Naive thymus-derived CD4-positive, alpha-beta T cell (primary cell): ENCODE data around the gene ANKRD44. TPM values are rescaled to one million over a fixed set of nuclear protein-coding genes. Genes with fewer than 3 reads are reported as not detected.

Experiments
- ATAC-seq: fragments of 150-1000 bp; cut with Tn5 transposase; 2 replicates; pipeline ENCODE4 v1.10.0; 2021; ENCODE audit warnings: mild to moderate bottlenecking, moderate library complexity
- CTCF ChIA-PET: fragments of 350-600 bp; sonication (Branson Sonifier 250); formaldehyde crosslinking; loops from one replicate; lab custom pipeline; 2021; ENCODE audit warnings: antibody characterized with exemption; lab: Charles Lee
- POLR2A ChIA-PET: fragments of 350-600 bp; sonication (Branson Sonifier 250); formaldehyde crosslinking; loops from one replicate; lab custom pipeline; 2021; ENCODE audit warnings: antibody characterized with exemption, inconsistent platforms; lab: Charles Lee
- DNase-seq, 9 donors: peaks; one replicate each; pipeline versions ENCODE4 v3.0.0 to v3.0.0-alpha.2; 2020 to 2022; ENCODE audit warnings: mixed read lengths in 1 of 9
- H3K27ac ChIP-seq: one replicate; pipeline ENCODE4 v1.7.0; 2013; ENCODE audit warnings: mild to moderate bottlenecking, low read depth, low read length, moderate library complexity
- H3K27me3 ChIP-seq, 2 donors: one replicate each; pipeline ENCODE4 v1.7.0; 2013; ENCODE audit warnings: low read length in 2 of 2, mild to moderate bottlenecking in 2 of 2, moderate library complexity in 2 of 2; ENCODE audit not compliant: control insufficient read depth in 2 of 2, insufficient read depth in 2 of 2
- H3K36me3 ChIP-seq, 3 experiments: 1 replicate in 2 of 3; 2 replicates in 1 of 3; pipeline ENCODE4 v1.7.0; 2013; ENCODE audit warnings: low read length in 3 of 3, mild to moderate bottlenecking in 3 of 3, moderate library complexity in 1 of 3; ENCODE audit not compliant: insufficient read depth in 3 of 3, control insufficient read depth in 2 of 3
- H3K4me1 ChIP-seq, 2 donors: one replicate each; pipeline ENCODE4 v1.7.0; 2013; ENCODE audit warnings: low read length in 2 of 2, mild to moderate bottlenecking in 2 of 2, moderate library complexity in 1 of 2; ENCODE audit not compliant: control insufficient read depth in 2 of 2, insufficient read depth in 2 of 2
- H3K4me3 ChIP-seq: 2 replicates; pipeline ENCODE4 v1.7.0; 2013; ENCODE audit warnings: mild to moderate bottlenecking, low read length
- H3K9me3 ChIP-seq, 3 experiments: 1 replicate in 2 of 3; 2 replicates in 1 of 3; pipeline ENCODE4 v1.7.0; 2013; ENCODE audit warnings: low read length in 3 of 3; ENCODE audit not compliant: control insufficient read depth in 2 of 3
- H3K27ac Mint-ChIP-seq, 9 donors: one replicate each; pipeline ENCODE4 v1.8.0; 2020 to 2022; ENCODE audit warnings: mixed read lengths in 9 of 9, mild to moderate bottlenecking in 8 of 9, moderate library complexity in 5 of 9, inconsistent platforms in 2 of 9
- H3K27me3 Mint-ChIP-seq, 5 donors: one replicate each; pipeline ENCODE4 v1.8.0; 2021 to 2022; ENCODE audit warnings: mixed read lengths in 5 of 5, mild to moderate bottlenecking in 1 of 5
- H3K36me3 Mint-ChIP-seq, 5 donors: one replicate each; pipeline ENCODE4 v1.8.0; 2020 to 2022; ENCODE audit warnings: mixed read lengths in 5 of 5, mild to moderate bottlenecking in 3 of 5, inconsistent platforms in 1 of 5
- H3K4me1 Mint-ChIP-seq, 7 donors: one replicate each; pipeline ENCODE4 v1.8.0; 2020 to 2022; ENCODE audit warnings: mixed read lengths in 7 of 7, mild to moderate bottlenecking in 3 of 7, inconsistent platforms in 1 of 7
- H3K4me3 Mint-ChIP-seq, 10 donors: one replicate each; pipeline ENCODE4 v1.8.0; 2020 to 2022; ENCODE audit warnings: mild to moderate bottlenecking in 10 of 10, mixed read lengths in 10 of 10, moderate library complexity in 6 of 10, inconsistent platforms in 2 of 10
- H3K9me3 Mint-ChIP-seq, 11 donors: one replicate each; pipeline ENCODE4 v1.8.0; 2020 to 2022; ENCODE audit warnings: mixed read lengths in 11 of 11, mild to moderate bottlenecking in 4 of 11, inconsistent platforms in 1 of 11, moderate library complexity in 1 of 11
- intact Hi-C, 2 donors: fragments of 100-400 bp; cut with micrococcal nuclease; formaldehyde crosslinking; loops; one replicate each; pipeline ENCODE4 v1.15.1; 2023
- polyA plus RNA-seq, 2 donors: library from polyadenylated mRNA; unstranded; fragments of 300-500 nt; fragmentation: Illumina TruSeq; gene quantifications; one replicate each; pipeline ENCODE4 v1.2.3, GENCODE V29; 2021
- total RNA-seq, 6 experiments: library from RNA in 5 of 6; stranded (reverse) in 5 of 6; gene quantifications; 1 replicate in 5 of 6; 2 replicates in 1 of 6; pipeline ENCODE4 v1.2.3 and lab custom pipeline; 2021 to 2026

ANKRD44 gene
- total and polyA plus RNA-seq, 7 experiments from 2014 or later: 88.6 to 296 (median 235) TPM

DNA sequence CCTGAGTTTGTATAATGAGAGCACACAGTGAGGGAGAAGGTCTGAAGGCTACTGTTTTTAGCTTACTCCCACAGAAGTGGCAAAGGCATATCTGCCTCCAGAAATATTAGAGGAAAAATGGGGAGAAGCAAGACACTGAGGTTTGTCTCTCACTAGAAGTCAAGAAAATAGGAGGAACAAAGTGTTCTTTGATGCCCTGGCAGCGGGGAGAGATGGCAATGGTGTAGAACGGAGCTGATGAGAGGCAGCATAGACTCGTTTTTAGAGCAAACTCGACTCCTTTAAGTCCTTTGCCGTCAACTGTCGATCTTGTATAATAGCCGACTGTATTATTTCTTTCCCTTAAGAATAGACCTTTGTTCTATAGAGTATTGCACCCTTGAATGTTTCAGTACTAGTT lies 73.8 kb downstream of the ANKRD44 start:
- intact Hi-C loops: loop anchor here (1.0 to 2.0 kb wide), 6 partner anchors 8 to 46 kb away; no protein-coding TSS in a partner anchor

GRCh38 chr2:197236159-197236558 lies 74.4 kb downstream of the ANKRD44 start:
- Histone ChIP-seq H3K9me3 (no peaks in the 10 kb centered on the region), H3K4me1 (peaks cover 88 to 92% of the 10 kb centered on the region in 2 donors), H3K4me3 (peak overlapping the region; percentile 4), H3K27me3 (no peaks in the 10 kb centered on the region), H3K27ac (peak overlapping the region; percentile 70), H3K36me3 (no peaks in the 10 kb centered on the region)
- Mint-ChIP-seq H3K27ac (peak overlapping the region; percentile 88 to 98 (median 95)), H3K9me3 (no peaks in the 10 kb centered on the region), H3K36me3 (peaks cover 0 to 30% (median 0%) of the 10 kb centered on the region in 5 donors), H3K4me1 (peaks cover 71 to 97% (median 94%) of the 10 kb centered on the region in 7 donors), H3K27me3 (no peaks in the 10 kb centered on the region), H3K4me3 (peak overlapping the region; percentile 72 to 85 (median 80))
- ATAC-seq (no peak), DNase-seq (peak in 1 of 9 donors; percentile 31)
- intact Hi-C loops: loop anchor here (1.0 to 2.0 kb wide), 5 partner anchors 12 to 45 kb away; no protein-coding TSS in a partner anchor
- ChIA-PET CTCF (interaction anchor here (0.8 to 1.6 kb wide), 5 partner anchors 26 to 123 kb away, joined by 3 to 6 read pairs (median 3); no protein-coding TSS in a partner anchor), POLR2A (interaction anchor here (1.2 to 2.5 kb wide), 10 partner anchors 11 to 74 kb away, joined by 6 to 24 read pairs (median 10); partner anchors contain the start of gene ANKRD44)

More for the DNA sequence above, 73.8 kb downstream of the ANKRD44 start:
- Mint-ChIP-seq H3K9me3 (no peaks in the 10 kb centered on the region), H3K4me1 (peaks cover 71 to 97% (median 91%) of the 10 kb centered on the region in 7 donors), H3K36me3 (peaks cover 0 to 24% (median 0%) of the 10 kb centered on the region in 5 donors), H3K27ac (peak overlapping the region; percentile 88 to 98 (median 95)), H3K4me3 (peak overlapping the region; percentile 72 to 85 (median 80)), H3K27me3 (no peaks in the 10 kb centered on the region)
- Histone ChIP-seq H3K4me1 (peaks cover 85 to 87% of the 10 kb centered on the region in 2 donors), H3K27me3 (no peaks in the 10 kb centered on the region), H3K4me3 (peak overlapping the region; percentile 4), H3K27ac (peak overlapping the region; percentile 70), H3K36me3 (no peaks in the 10 kb centered on the region), H3K9me3 (no peaks in the 10 kb centered on the region)
- ChIA-PET POLR2A (interaction anchor here (0.8 to 2.5 kb wide), 22 partner anchors 9 to 75 kb away, joined by 3 to 24 read pairs (median 8); partner anchors contain the start of gene ANKRD44), CTCF (interaction anchor here (0.8 to 1.6 kb wide), 10 partner anchors 26 to 124 kb away, joined by 3 to 8 read pairs (median 4); no protein-coding TSS in a partner anchor)
- ATAC-seq: peak; percentile 27
- DNase-seq: peak in 5 of 9 donors; percentile 18 to 52 (median 40)

GRCh38 chr2:197235711-197236110 lies 74.9 kb downstream of the ANKRD44 start:
- H3K27me3 Mint-ChIP-seq: no peaks in the 10 kb centered on the region
- H3K36me3 ChIP-seq: no peaks in the 10 kb centered on the region
- no peaks in the 10 kb centered on the region for H3K9me3 Mint-ChIP-seq
- H3K27me3 ChIP-seq: no peaks in the 10 kb centered on the region
- H3K4me1 ChIP-seq: peaks cover 84 to 92% of the 10 kb centered on the region in 2 donors
- peaks cover 70 to 97% (median 94%) of the 10 kb centered on the region in 7 donors for H3K4me1 Mint-ChIP-seq
- DNase-seq (no peak), ATAC-seq (no peak)
- POLR2A ChIA-PET: interaction anchor here (1.2 kb wide), 1 partner anchor 74 kb away, joined by 5 read pairs; no protein-coding TSS in a partner anchor
- H3K9me3 ChIP-seq: no peaks in the 10 kb centered on the region
- H3K27ac Mint-ChIP-seq: peak overlapping the region in 8 of 9 donors; percentile 90 to 98 (median 96)
- H3K27ac ChIP-seq: peak overlapping the region; percentile 70
- intact Hi-C loops: loop anchor here (1.0 to 2.0 kb wide), 5 partner anchors 11 to 45 kb away; no protein-coding TSS in a partner anchor
- H3K4me3 ChIP-seq: peak overlapping the region; percentile 4
- CTCF ChIA-PET: interaction anchor here (1.2 kb wide), 1 partner anchor 88 kb away, joined by 4 read pairs; no protein-coding TSS in a partner anchor
- H3K36me3 Mint-ChIP-seq: peaks cover 0 to 30% (median 0%) of the 10 kb centered on the region in 5 donors
- H3K4me3 Mint-ChIP-seq: peak overlapping the region in 9 of 10 donors; percentile 72 to 85 (median 80)

- Histone ChIP-seq H3K4me3 (no peak overlapping the region), H3K27ac (peak overlapping the region; percentile 57), H3K4me1 (peaks cover 84 to 94% of the 10 kb centered on the region in 2 donors), H3K36me3 (no peaks in the 10 kb centered on the region), H3K9me3 (no peaks in the 10 kb centered on the region), H3K27me3 (no peaks in the 10 kb centered on the region)
- no peaks in the 10 kb centered on the region for H3K27me3 Mint-ChIP-seq
- H3K27ac Mint-ChIP-seq: peak overlapping the region; percentile 44 to 96 (median 93)
- ChIA-PET CTCF (interaction anchor here (0.8 kb wide), 1 partner anchor 27 kb away, joined by 3 read pairs; no protein-coding TSS in a partner anchor), POLR2A (interaction anchor here (0.7 to 1.2 kb wide), 6 partner anchors 13 to 74 kb away, joined by 3 to 8 read pairs (median 4); no protein-coding TSS in a partner anchor)
- peaks cover 76 to 100% (median 98%) of the 10 kb centered on the region in 7 donors for H3K4me1 Mint-ChIP-seq
- DNase-seq (no peak), ATAC-seq (no peak)
- H3K36me3 Mint-ChIP-seq: peaks cover 0 to 33% (median 7%) of the 10 kb centered on the region in 5 donors
- peak overlapping the region in 9 of 10 donors; percentile 15 to 85 (median 69) for H3K4me3 Mint-ChIP-seq
- no peaks in the 10 kb centered on the region for H3K9me3 Mint-ChIP-seq
- intact Hi-C loops: loop anchor here in 1 of 2 donors (1.0 kb wide), 1 partner anchor 14 kb away; no protein-coding TSS in a partner anchor
Measured at GRCh38 chr2:197234671-197235191, 75.8 kb downstream of the ANKRD44 start.

GRCh38 chr2:197233473-197233872 lies 77.1 kb downstream of the ANKRD44 start:
- no peak for ATAC-seq
- H3K4me1 ChIP-seq: peaks cover 72 to 92% of the 10 kb centered on the region in 2 donors
- H3K27ac Mint-ChIP-seq: peak overlapping the region in 8 of 9 donors; percentile 73 to 96 (median 92)
- ChIA-PET CTCF (no interaction called here), POLR2A (interaction anchor here (0.6 to 2.3 kb wide), 10 partner anchors 9 to 74 kb away, joined by 3 to 9 read pairs (median 3); no protein-coding TSS in a partner anchor)
- no peaks in the 10 kb centered on the region for H3K36me3 ChIP-seq
- H3K27me3 ChIP-seq: no peaks in the 10 kb centered on the region
- intact Hi-C loops: no loop called here
- H3K4me1 Mint-ChIP-seq: peaks cover 76 to 100% (median 99%) of the 10 kb centered on the region in 7 donors
- H3K9me3 Mint-ChIP-seq: no peaks in the 10 kb centered on the region
- H3K27ac ChIP-seq: peak overlapping the region; percentile 54
- no peak overlapping the region for H3K4me3 ChIP-seq
- no peaks in the 10 kb centered on the region for H3K9me3 ChIP-seq
- H3K36me3 Mint-ChIP-seq: peaks cover 0 to 31% (median 10%) of the 10 kb centered on the region in 5 donors
- H3K4me3 Mint-ChIP-seq: peak overlapping the region in 6 of 10 donors; percentile 14 to 80 (median 58)
- H3K27me3 Mint-ChIP-seq: no peaks in the 10 kb centered on the region
- no peak for DNase-seq

- Histone ChIP-seq H3K36me3 (no peaks in the 10 kb centered on the region), H3K4me3 (no peak overlapping the region), H3K27ac (peak overlapping the region; percentile 58), H3K4me1 (peaks cover 72 to 87% of the 10 kb centered on the region in 2 donors), H3K27me3 (no peaks in the 10 kb centered on the region), H3K9me3 (no peaks in the 10 kb centered on the region)
- DNase-seq (peak in 5 of 9 donors; percentile 31 to 61 (median 55)), ATAC-seq (peak; percentile 82)
- Mint-ChIP-seq H3K36me3 (peaks cover 0 to 26% (median 16%) of the 10 kb centered on the region in 5 donors), H3K4me3 (peak overlapping the region; percentile 18 to 80 (median 67)), H3K4me1 (peaks cover 73 to 100% (median 99%) of the 10 kb centered on the region in 7 donors), H3K9me3 (no peaks in the 10 kb centered on the region), H3K27ac (peak overlapping the region in 8 of 9 donors; percentile 77 to 96 (median 92)), H3K27me3 (no peaks in the 10 kb centered on the region)
- intact Hi-C loops: loop anchor here in 1 of 2 donors (1.0 kb wide), 2 partner anchors 8 to 10 kb away; no protein-coding TSS in a partner anchor
- ChIA-PET CTCF (interaction anchor here (0.9 kb wide), 1 partner anchor 12 kb away, joined by 3 read pairs; no protein-coding TSS in a partner anchor), POLR2A (interaction anchor here (0.6 to 2.3 kb wide), 18 partner anchors 9 to 1575 kb away, joined by 3 to 9 read pairs (median 4); partner anchors contain the start of gene SLC39A10)
Measured at GRCh38 chr2:197232010-197232409, 78.6 kb downstream of the ANKRD44 start.
